WTC11 (cell line): ENCODE measurements around the gene VIM. TPM values are rescaled to one million over a fixed set of nuclear protein-coding genes. Genes with fewer than 3 reads are reported as not detected.

Experiments used
- ATAC-seq: fragments of 200-7000 bp; cut with Tn5 transposase; 2 replicates; pipeline ENCODE4 v1.10.0; 2021; ENCODE audit warnings: mild to moderate bottlenecking, moderate library complexity
- CTCF ChIA-PET: fragments of 300-600 bp; sonication (Branson Sonifier 250); formaldehyde crosslinking; loops from one replicate; lab custom pipeline; 2021; ENCODE audit warnings: antibody characterized with exemption; lab: Charles Lee
- POLR2A ChIA-PET: fragments of 350-600 bp; sonication (Branson Sonifier 250); formaldehyde crosslinking; loops from one replicate; lab custom pipeline; 2021; ENCODE audit warnings: antibody characterized with exemption; lab: Charles Lee
- DNase-seq: peaks from one replicate; pipeline ENCODE4 v3.0.0; 2021; ENCODE audit warnings: low spot score
- H3K27ac Mint-ChIP-seq: 2 replicates; pipeline ENCODE4 v1.8.0; 2021; ENCODE audit warnings: mixed read lengths
- H3K27me3 Mint-ChIP-seq: 2 replicates; pipeline ENCODE4 v1.8.0; 2021; ENCODE audit warnings: low read depth, mild to moderate bottlenecking, moderate library complexity, mixed read lengths
- H3K36me3 Mint-ChIP-seq: 2 replicates; pipeline ENCODE4 v1.8.0; 2021; ENCODE audit warnings: mixed read lengths
- H3K4me1 Mint-ChIP-seq: 2 replicates; pipeline ENCODE4 v1.8.0; 2022; ENCODE audit warnings: mixed read lengths
- H3K4me3 Mint-ChIP-seq: 2 replicates; pipeline ENCODE4 v1.8.0; 2021; ENCODE audit warnings: mild to moderate bottlenecking, moderate library complexity, mixed read lengths
- H3K9me3 Mint-ChIP-seq: 2 replicates; pipeline ENCODE4 v1.8.0; 2021; ENCODE audit warnings: mixed read lengths
- ATF1 ChIP-seq: sonication (generic); formaldehyde crosslinking; IDR thresholded peaks from 2 replicates; pipeline ENCODE4 v1.8.1; 2023; ENCODE audit warnings: mild to moderate bottlenecking, moderate library complexity, missing genetic modification reagents
- FOXP1 ChIP-seq: sonication (generic); formaldehyde crosslinking; IDR thresholded peaks from 2 replicates; pipeline ENCODE4 v1.8.0; 2022; ENCODE audit warnings: missing genetic modification reagents, mild to moderate bottlenecking, moderate library complexity, borderline replicate concordance
- HMGA2 ChIP-seq: fragments of 250-450 bp; sonication (Bioruptor Pico); IDR thresholded peaks from 2 replicates; pipeline ENCODE4 v1.4.0; 2021; ENCODE audit warnings: mild to moderate bottlenecking, moderate library complexity
- MXD4 ChIP-seq: fragments of 250-450 bp; sonication (Bioruptor Pico); IDR thresholded peaks from 2 replicates; pipeline ENCODE4 v1.8.0; 2021; ENCODE audit warnings: mild to moderate bottlenecking, moderate library complexity, borderline replicate concordance
- NR3C1 ChIP-seq: sonication (generic); formaldehyde crosslinking; conservative IDR thresholded peaks from 2 replicates; pipeline ENCODE4 v1.8.1; 2023; ENCODE audit warnings: low read depth, mild to moderate bottlenecking, missing genetic modification reagents
- OVOL2 ChIP-seq: fragments of 250-450 bp; sonication (Bioruptor Pico); IDR thresholded peaks from 2 replicates; pipeline ENCODE4 v1.9.0; 2021; ENCODE audit warnings: mild to moderate bottlenecking, borderline replicate concordance
- RELA ChIP-seq: sonication (generic); formaldehyde crosslinking; IDR thresholded peaks from 2 replicates; pipeline ENCODE4 v1.8.1; 2022; ENCODE audit warnings: missing genetic modification reagents, mild to moderate bottlenecking, borderline replicate concordance
- SMAD3 ChIP-seq: sonication (generic); formaldehyde crosslinking; IDR thresholded peaks from 2 replicates; pipeline ENCODE4 v1.8.0; 2022; ENCODE audit warnings: missing genetic modification reagents, mild to moderate bottlenecking, borderline replicate concordance
- SOX15 ChIP-seq: fragments of 250-450 bp; sonication (Bioruptor Pico); IDR thresholded peaks from 2 replicates; pipeline ENCODE4 v1.9.0; 2021; ENCODE audit warnings: mild to moderate bottlenecking
- TCF7 ChIP-seq: sonication (generic); formaldehyde crosslinking; IDR thresholded peaks from 2 replicates; pipeline ENCODE4 v1.8.0; 2022; ENCODE audit warnings: mild to moderate bottlenecking, low read depth, missing genetic modification reagents, moderate library complexity
- USF1 ChIP-seq: sonication (generic); formaldehyde crosslinking; IDR thresholded peaks from 2 replicates; pipeline ENCODE4 v1.8.0; 2022; ENCODE audit warnings: mild to moderate bottlenecking, missing genetic modification reagents
- ZBTB43 ChIP-seq: sonication (generic); formaldehyde crosslinking; IDR thresholded peaks from 2 replicates; pipeline ENCODE4 v1.8.1; 2023; ENCODE audit warnings: mild to moderate bottlenecking, missing genetic modification reagents
- total RNA-seq: library from RNA; stranded (reverse); gene quantifications from 3 replicates; pipeline ENCODE4 v1.2.3, GENCODE V29; 2021
- TF ChIP-seq, protein P1 (sequence below): fragments of 250-450 bp; sonication (Bioruptor Pico); IDR thresholded peaks from 2 replicates; pipeline ENCODE4 v1.9.0; 2021; ENCODE audit warnings: moderate library complexity, mild to moderate bottlenecking, inconsistent platforms, borderline replicate concordance
- TF ChIP-seq, protein P2 (sequence below): sonication (generic); formaldehyde crosslinking; IDR thresholded peaks from 2 replicates; pipeline ENCODE4 v1.8.0; 2023; ENCODE audit warnings: missing genetic modification reagents

The VIM gene
- total RNA-seq, 1 experiment from 2014 or later, result 74.1 TPM

GRCh38 chr10:17237149-17237527, 9.1 kb downstream of the VIM start (continued):
- TF ChIP-seq MXD4 (CRISPR knock-in tag) (no peak), ZBTB43 (no peak), ATF1 (no peak), SOX15 (CRISPR knock-in tag) (no peak), USF1 (CRISPR knock-in tag) (no peak), TCF7 (CRISPR knock-in tag) (no peak), HMGA2 (no peak)

DNA sequence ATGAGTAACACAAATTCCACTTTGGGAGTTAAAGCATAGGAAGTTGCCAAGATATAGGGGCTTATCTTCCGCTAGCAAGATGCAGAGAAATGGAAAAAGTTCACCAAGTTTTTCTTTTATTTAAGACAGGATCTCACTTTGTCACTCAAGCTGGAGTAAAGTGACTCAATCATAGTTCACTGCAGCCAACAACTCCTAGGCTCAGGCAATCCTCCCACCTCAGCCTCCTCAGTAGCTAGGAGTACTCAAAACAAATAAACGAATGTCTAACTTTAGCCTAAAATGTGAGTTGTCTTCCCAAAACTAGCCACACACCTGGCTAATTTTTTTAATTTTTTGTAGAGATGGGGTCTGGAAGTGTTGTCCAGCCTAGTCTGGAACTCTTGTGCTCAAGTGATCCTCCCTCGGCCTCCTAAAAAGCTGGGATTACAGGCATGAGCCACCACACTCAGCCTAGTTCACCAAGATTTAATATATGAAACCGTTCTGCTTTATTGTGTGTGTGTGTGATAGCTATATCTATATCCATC, 9.9 kb downstream of the VIM start:
- no peak overlapping the region for H3K27ac Mint-ChIP-seq

DNA sequence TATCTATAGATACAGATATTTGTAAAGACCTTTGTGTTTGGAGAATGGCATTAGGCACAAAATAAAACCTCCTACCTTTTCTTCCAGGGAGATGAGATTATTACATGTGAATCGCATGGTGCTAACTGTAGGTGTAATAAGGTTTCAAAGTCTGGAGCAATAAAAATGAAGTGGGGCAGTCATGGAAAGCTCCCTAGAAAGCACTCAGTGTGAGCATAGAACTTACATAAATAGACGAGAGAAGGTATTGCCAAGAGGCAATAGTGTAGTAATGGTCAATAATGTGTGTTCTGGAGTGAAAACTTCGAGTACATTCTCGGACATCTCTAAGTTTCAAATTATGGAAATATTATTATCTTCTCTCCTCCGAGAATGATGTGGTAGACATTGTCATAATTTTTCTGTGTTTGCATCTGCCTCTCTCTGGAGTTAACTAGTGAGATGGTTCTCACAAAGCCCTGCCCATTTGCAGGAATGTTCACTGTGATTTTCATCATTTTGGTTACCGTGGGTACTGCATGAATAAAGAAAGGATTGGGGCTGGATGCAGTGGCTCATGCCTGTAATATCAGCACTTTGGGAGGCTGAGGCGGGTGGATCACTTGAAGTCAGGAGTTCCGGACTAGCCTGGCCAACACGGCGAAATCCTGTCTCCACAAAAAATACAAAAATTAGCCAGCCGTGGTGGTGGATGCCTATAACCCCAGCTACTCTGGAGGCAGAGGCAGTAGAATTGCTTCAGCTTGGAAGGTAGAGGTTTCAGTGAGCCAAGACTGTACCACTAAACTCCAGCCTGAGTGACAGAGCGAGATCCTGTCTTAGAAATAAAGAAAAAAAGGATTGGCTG, 10.6 kb downstream of the VIM start:
- Mint-ChIP-seq H3K4me3 (no peak overlapping the region), H3K4me1 (peaks cover 3% of the 10 kb centered on the region; the same call in 1 of the 2 replicates), H3K27ac (no peak overlapping the region)
- no peak for DNase-seq
- POLR2A ChIA-PET, result no interaction called here
- no peak for ATAC-seq
- TF ChIP-seq, protein P1, sequence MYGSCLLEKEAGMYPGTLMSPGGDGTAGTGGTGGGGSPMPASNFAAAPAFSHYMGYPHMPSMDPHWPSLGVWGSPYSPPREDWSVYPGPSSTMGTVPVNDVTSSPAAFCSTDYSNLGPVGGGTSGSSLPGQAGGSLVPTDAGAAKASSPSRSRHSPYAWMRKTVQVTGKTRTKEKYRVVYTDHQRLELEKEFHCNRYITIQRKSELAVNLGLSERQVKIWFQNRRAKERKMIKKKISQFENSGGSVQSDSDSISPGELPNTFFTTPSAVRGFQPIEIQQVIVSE, result peak; percentile 20; the same call in 1 of the 2 replicates
- no peak for TF ChIP-seq NR3C1 (CRISPR knock-in tag)
- TF ChIP-seq, all 79 proteins: peak for 1
- peaks cover 11% of the 10 kb centered on the region; the same call in 1 of the 2 replicates for H3K9me3 Mint-ChIP-seq
- no peaks in the 10 kb centered on the region for H3K27me3 Mint-ChIP-seq
- peaks cover 22% of the 10 kb centered on the region for H3K36me3 Mint-ChIP-seq
- CTCF ChIA-PET, result no interaction called here

More for the DNA sequence above, 9.9 kb downstream of the VIM start:
- TF ChIP-seq, protein P2, sequence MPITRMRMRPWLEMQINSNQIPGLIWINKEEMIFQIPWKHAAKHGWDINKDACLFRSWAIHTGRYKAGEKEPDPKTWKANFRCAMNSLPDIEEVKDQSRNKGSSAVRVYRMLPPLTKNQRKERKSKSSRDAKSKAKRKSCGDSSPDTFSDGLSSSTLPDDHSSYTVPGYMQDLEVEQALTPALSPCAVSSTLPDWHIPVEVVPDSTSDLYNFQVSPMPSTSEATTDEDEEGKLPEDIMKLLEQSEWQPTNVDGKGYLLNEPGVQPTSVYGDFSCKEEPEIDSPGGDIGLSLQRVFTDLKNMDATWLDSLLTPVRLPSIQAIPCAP, result no peak
- TF ChIP-seq, protein P1, result 0 out of 2 replicates have a peak, but pooled peaks have one; percentile 9
- TF ChIP-seq SMAD3, result no peak
- ChIA-PET POLR2A (no interaction called here), CTCF (no interaction called here)
- Mint-ChIP-seq H3K36me3 (peaks cover 25% of the 10 kb centered on the region), H3K27me3 (no peaks in the 10 kb centered on the region), H3K4me3 (no peak overlapping the region), H3K9me3 (peaks cover 11% of the 10 kb centered on the region; the same call in 1 of the 2 replicates), H3K4me1 (peaks cover 3% of the 10 kb centered on the region; the same call in 1 of the 2 replicates)
- ATAC-seq (no peak), DNase-seq (no peak)

- CTCF ChIA-PET, result interaction anchor here (1.2 kb wide), 1 partner anchor 9 kb away, joined by 5 read pairs; no protein-coding TSS in a partner anchor
- Mint-ChIP-seq H3K27ac (no peak overlapping the region), H3K4me1 (peaks cover 3% of the 10 kb centered on the region; the same call in 1 of the 2 replicates), H3K9me3 (peaks cover 11% of the 10 kb centered on the region; the same call in 1 of the 2 replicates), H3K36me3 (peaks cover 17% of the 10 kb centered on the region), H3K27me3 (no peaks in the 10 kb centered on the region), H3K4me3 (no peak overlapping the region)
- POLR2A ChIA-PET, result no interaction called here
- no peak for ATAC-seq
- TF ChIP-seq OVOL2 (CRISPR knock-in tag) (no peak), FOXP1 (CRISPR knock-in tag) (no peak), RELA (CRISPR knock-in tag) (no peak), ZBTB43 (no peak)
- TF ChIP-seq, protein P1, result peak; percentile 17; the same call in 1 of the 2 replicates
- no peak for DNase-seq
Observed at GRCh38 chr10:17239345-17240085, 11.5 kb downstream of the VIM start.
